Measurements from ENCODE around the gene FHIP1A. TPM values are rescaled to one million over a fixed set of nuclear protein-coding genes. Genes with fewer than 3 reads are reported as not detected.

FHIP1A gene
- total and polyA plus RNA-seq, 9 of the 15 experiments (the other 6 are each of a cell fraction or from before 2014, with no cell fraction given) = 0.01 to 0.95 (median 0.04) TPM; not detected in 4

- no peak for TF ChIP-seq ELK3 (CRISPR knock-in tag; IDR thresholded peaks at IDR 0.05)
- no peak for TF ChIP-seq HNRNPL (IDR thresholded peaks at IDR 0.05; ENCODE audit: low read depth, low read length)
- no peak for TF ChIP-seq ETS1 (conservative IDR thresholded peaks at IDR 0.05; ENCODE audit: control insufficient read depth, low read depth, low read length)
- no peak for TF ChIP-seq SP2 (IDR thresholded peaks at IDR 0.05; ENCODE audit: extremely low read depth, low read depth, low read length, poor library complexity, severe bottlenecking)
- TF ChIP-seq ZNF507 (tag; conservative IDR thresholded peaks at IDR 0.05) = no peak
- no peak for TF ChIP-seq ZNF224 (CRISPR knock-in tag; IDR thresholded peaks at IDR 0.05)
- no peak for TF ChIP-seq PPARD (CRISPR knock-in tag; IDR thresholded peaks at IDR 0.05)
- TF ChIP-seq MCM3 (IDR thresholded peaks at IDR 0.05) = no peak
- no peak for TF ChIP-seq MXD1 (CRISPR knock-in tag; IDR thresholded peaks at IDR 0.05; ENCODE audit: borderline replicate concordance, poor library complexity, severe bottlenecking)
- no peak for TF ChIP-seq VEZF1 (CRISPR knock-in tag; IDR thresholded peaks at IDR 0.05)
- TF ChIP-seq ZNF583 (CRISPR knock-in tag; IDR thresholded peaks at IDR 0.05) = no peak
- no peak for TF ChIP-seq KHSRP (IDR thresholded peaks at IDR 0.05)
- TF ChIP-seq SMAD4 (CRISPR knock-in tag; conservative IDR thresholded peaks at IDR 0.05) = no peak
- no peak for TF ChIP-seq ZNF445 (CRISPR knock-in tag; IDR thresholded peaks at IDR 0.05; ENCODE audit: low read depth)
- no peak for TF ChIP-seq SMARCA4 (IDR thresholded peaks at IDR 0.05)
Observed at GRCh38 chr4:151454513-151454912, 45.5 kb downstream of the FHIP1A start.

More at GRCh38 chr4:151454513-151454912, 45.5 kb downstream of the FHIP1A start:
- no peak overlapping the region for H3K4me3 ChIP-seq
- ChIA-PET CTCF (ENCODE audit: low intra/inter-chr PET ratio) (no interaction called here), POLR2A (no interaction called here)
- no peaks in the 10 kb centered on the region for H3K4me1 ChIP-seq (replicated peaks in 1 of 2; ENCODE audit: control insufficient read depth in 2 of 2, insufficient read depth in 2 of 2, low read length in 2 of 2)
- H3K9me3 ChIP-seq (replicated peaks; ENCODE audit: control insufficient read depth, insufficient read depth, low read depth, low read length) = no peaks in the 10 kb centered on the region
- H2AFZ ChIP-seq (ENCODE audit: low read depth, low read length) = no peak overlapping the region
- H3K9me1 ChIP-seq (ENCODE audit: control insufficient read depth, insufficient read depth, low read length) = no peaks in the 10 kb centered on the region
- no peak for ATAC-seq
- no peak for FAIRE-seq
- DNase-seq (ENCODE audit: extremely low read depth in 1 of 4, low spot score in 3 of 4) = no peak
- H3K9ac ChIP-seq (ENCODE audit: insufficient read depth in 1 of 2, low read depth in 2 of 2, low read length in 2 of 2) = no peak overlapping the region
- H3K27me3 ChIP-seq (ENCODE audit: control insufficient read depth in 2 of 2, insufficient read depth in 2 of 2, low read length in 2 of 2) = 0 out of 5 replicates have a peak, but pooled peaks cover 0 to 5% of the 10 kb centered on the region in 2 experiments
- in situ Hi-C loops (cut with MboI) (no loop called here), intact Hi-C loops (cut with micrococcal nuclease) (no loop called here)
- no peak overlapping the region for H3K4me2 ChIP-seq (ENCODE audit: insufficient read depth, low read length)
- H3K36me3 ChIP-seq (ENCODE audit: control insufficient read depth, insufficient read depth, low read length) = no peaks in the 10 kb centered on the region
- no peak overlapping the region for H3K27ac ChIP-seq (ENCODE audit: extremely low read depth, low read depth, low read length)
- no TSS peak for BruUV-seq (replicated peaks)
- 0% methylated on average over 5 of the region's 5 CpGs for WGBS (ENCODE audit: insufficient coverage, low coverage, missing lambda C conversion rate)
- no peaks in the 10 kb centered on the region for H3K79me2 ChIP-seq (ENCODE audit: control insufficient read depth, insufficient read depth, low read length)
- H4K20me1 ChIP-seq (replicated peaks; ENCODE audit: control insufficient read depth, insufficient read depth, low read length) = no peaks in the 10 kb centered on the region
